Erythroblast (primary cell): Measurements from ENCODE around the gene PLCG1.

Experiments used
- GATA1 ChIP-seq: IDR thresholded peaks from 2 replicates; pipeline ENCODE4 v1.6.1; 2011; ENCODE audit warnings: low read depth, mild to moderate bottlenecking, control low read depth, low read length, moderate library complexity
- POLR2A ChIP-seq: IDR thresholded peaks from 2 replicates; pipeline ENCODE4 v1.6.1; 2011; ENCODE audit warnings: mild to moderate bottlenecking, low read length

- TF ChIP-seq POLR2A (no peak), GATA1 (no peak)
Measured at GRCh38 chr20:41145821-41146620, 8.7 kb downstream of the PLCG1 start.
